ENCODE measurements around the gene ADPRHL1. TPM values are rescaled to one million over a fixed set of nuclear protein-coding genes. Genes with fewer than 3 reads are reported as not detected.
"Not testable (repeated sequence)": the region's sequence is repeated elsewhere in the genome, so short reads cannot be mapped to it uniquely, and the experiment has no call there.

The ADPRHL1 gene
- total RNA-seq, 2 donors from 2014 or later = 0.40 to 0.69 TPM

DNA sequence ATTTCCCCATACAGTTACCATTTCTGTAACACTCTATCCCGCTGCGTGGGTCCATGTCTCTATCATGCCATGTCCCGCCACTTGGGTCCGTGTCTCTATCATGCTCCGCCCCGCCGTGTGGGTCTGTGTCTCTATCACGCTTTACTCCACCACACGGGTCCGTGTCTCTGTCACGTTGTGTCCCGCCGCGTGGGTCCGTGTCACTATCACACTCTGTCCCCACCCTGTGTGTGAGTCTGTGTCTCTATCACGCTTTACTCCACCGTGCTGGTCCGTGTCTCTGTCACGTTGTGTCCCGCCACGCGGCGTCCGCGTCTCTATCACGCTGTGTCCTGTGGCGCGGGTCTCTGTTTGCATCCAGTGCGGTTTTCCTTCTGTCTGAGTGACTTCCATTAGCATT, 11.6 kb downstream of the ADPRHL1 start:
- Mint-ChIP-seq H3K9me3 (peaks cover 3% of the 10 kb centered on the region), H3K27ac (no peak overlapping the region), H3K4me1 (no peaks in the 10 kb centered on the region), H3K27me3 (no peaks in the 10 kb centered on the region), H3K4me3 (no peak overlapping the region), H3K36me3 (ENCODE audit: low read depth) (no peaks in the 10 kb centered on the region)
- no peak for ATAC-seq (replicated peaks)

DNA sequence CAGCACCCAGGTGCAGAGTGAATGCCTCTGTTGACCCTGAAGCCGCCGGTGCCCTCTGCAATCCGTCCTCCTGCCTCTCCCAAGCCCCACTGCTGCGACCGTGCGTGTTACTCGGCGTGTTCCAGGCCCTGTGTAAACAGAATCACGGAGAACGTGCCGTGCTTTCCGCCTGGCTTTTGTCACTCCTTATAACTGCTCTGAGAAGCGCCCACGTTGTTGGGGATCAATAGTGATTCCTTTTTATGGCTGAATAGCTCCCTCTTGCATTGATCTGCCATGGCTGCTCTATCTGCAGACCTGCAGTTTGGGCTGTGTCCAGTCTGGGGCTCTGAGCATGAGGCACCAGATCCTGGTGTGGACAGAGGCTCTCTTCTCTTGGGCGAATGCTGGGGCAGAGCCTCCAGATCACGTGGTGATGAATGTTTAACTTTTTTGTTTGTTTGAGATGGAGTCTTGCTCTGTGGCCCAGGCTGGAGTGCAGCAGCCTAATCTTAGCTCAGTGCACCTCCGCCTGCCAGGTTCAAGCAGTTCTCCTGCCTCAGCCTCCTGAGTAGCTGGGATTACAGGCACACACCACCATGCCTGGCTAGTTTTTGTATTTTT, 15.8 kb downstream of the ADPRHL1 start:
- Mint-ChIP-seq H3K9me3 (no peaks in the 10 kb centered on the region), H3K36me3 (ENCODE audit: low read depth) (no peaks in the 10 kb centered on the region), H3K4me3 (no peak overlapping the region), H3K27ac (no peak overlapping the region), H3K27me3 (no peaks in the 10 kb centered on the region), H3K4me1 (no peaks in the 10 kb centered on the region)
- peak; percentile 32 for ATAC-seq (replicated peaks)

DNA sequence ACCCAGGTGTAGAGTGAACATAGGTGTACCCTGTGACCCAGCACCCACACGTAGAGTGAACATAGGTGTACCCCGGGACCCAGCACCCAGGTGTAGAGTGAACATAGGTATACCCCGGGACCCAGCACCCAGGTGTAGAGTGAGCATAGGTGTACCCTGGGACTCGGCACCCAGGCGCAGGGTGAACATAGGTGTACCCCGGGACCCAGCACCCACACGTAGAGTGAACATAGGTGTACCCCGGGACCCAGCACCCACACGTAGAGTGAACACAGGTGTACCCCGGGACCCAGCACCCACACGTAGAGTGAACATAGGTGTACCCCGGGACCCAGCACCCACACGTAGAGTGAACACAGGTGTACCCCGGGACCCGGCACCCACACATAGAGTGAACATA, 16.4 kb downstream of the ADPRHL1 start:
- not testable (repeated sequence) for H3K9me3 Mint-ChIP-seq; ATAC-seq (replicated peaks); H3K27ac Mint-ChIP-seq; H3K4me3 Mint-ChIP-seq; H3K36me3 Mint-ChIP-seq (ENCODE audit: low read depth); H3K4me1 Mint-ChIP-seq; H3K27me3 Mint-ChIP-seq

DNA sequence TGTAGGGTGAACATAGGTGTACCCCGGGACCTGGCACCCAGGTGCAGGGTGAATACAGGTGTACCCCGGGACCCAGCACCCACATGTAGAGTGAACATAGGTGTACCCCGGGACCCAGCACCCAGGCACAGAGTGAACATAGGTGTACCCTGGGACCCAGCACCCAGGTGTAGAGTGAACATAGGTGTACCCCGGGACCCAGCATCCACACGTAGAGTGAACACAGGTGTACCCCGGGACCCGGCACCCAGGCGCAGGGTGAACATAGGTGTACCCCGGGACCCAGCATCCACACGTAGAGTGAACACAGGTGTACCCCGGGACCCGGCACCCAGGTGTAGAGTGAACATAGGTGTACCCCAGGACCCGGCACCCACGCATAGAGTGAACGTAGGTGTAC, 17.4 kb downstream of the ADPRHL1 start:
- H3K9me3 Mint-ChIP-seq, H3K27me3 Mint-ChIP-seq, H3K27ac Mint-ChIP-seq: not testable (repeated sequence)

DNA sequence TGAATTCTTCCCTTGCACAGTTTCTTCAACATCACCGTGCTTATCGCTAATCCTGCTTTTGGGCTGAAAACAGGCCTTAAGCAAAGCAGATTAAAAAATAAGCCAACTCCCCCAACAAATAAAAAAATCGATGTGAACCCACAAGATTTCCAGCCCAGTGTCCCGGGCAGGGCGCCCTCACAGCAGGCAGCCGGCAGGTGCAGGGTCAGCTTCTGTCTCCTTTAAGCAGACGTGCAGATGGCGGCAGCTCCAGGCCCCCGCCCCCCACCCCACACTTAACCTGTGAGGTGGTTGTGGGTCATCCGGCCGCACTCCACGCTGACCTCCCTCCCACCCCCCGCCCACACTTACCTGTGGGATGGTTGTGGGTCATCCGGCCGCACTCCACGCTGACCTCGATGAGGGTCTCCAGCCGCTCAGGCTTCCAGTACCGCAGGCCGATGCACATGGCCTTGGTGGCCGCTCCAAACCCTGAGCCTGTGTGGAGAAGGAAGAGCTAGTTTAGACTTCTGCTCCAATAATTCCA, 19.8 kb downstream of the ADPRHL1 start:
- ATAC-seq (replicated peaks) = no peak
- Mint-ChIP-seq H3K27ac (no peak overlapping the region), H3K36me3 (ENCODE audit: low read depth) (no peaks in the 10 kb centered on the region), H3K4me3 (no peak overlapping the region), H3K9me3 (no peaks in the 10 kb centered on the region), H3K4me1 (no peaks in the 10 kb centered on the region), H3K27me3 (no peaks in the 10 kb centered on the region)

More for the DNA sequence above, 17.4 kb downstream of the ADPRHL1 start:
- not testable (repeated sequence) for H3K4me3 Mint-ChIP-seq; H3K36me3 Mint-ChIP-seq (ENCODE audit: low read depth); H3K4me1 Mint-ChIP-seq; ATAC-seq (replicated peaks)

DNA sequence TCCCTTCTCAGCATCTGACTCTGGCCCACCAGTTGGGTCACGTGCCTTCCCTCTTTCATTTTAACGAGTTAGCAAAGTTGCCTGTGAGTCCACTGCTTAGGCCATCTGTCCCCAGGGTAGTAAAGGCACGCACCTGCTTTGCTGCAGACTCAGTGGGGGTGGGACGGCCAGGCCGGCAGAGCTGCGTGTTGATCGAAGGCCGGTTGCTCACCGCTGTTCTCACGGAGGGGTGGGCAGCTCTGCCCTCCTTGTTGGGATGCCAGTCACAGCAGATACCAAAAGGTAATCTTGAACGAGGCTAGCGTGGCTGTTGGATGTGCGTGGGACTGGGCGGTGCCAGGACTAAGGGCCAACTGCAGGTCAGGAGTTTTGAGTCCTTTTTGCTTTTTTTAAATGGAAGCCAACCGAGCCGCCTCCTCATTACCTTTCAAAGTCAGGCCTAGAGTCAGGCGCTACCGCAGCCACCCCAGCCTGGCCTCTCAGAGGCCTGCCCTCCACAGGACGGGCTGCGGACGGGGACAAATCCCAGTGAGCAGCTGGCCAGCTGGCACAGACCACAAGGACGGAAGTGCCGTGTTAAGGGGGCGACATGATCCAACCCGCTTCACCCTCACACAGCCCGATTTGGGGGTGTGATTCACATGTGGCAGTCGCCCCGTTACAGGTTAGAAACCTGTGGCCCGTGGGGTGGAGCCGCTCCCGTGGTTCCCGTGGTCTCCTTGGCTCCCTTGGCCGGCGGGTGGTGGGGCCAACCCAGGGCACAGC, 20.6 kb downstream of the ADPRHL1 start:
- no peak for ATAC-seq (replicated peaks)

DNA sequence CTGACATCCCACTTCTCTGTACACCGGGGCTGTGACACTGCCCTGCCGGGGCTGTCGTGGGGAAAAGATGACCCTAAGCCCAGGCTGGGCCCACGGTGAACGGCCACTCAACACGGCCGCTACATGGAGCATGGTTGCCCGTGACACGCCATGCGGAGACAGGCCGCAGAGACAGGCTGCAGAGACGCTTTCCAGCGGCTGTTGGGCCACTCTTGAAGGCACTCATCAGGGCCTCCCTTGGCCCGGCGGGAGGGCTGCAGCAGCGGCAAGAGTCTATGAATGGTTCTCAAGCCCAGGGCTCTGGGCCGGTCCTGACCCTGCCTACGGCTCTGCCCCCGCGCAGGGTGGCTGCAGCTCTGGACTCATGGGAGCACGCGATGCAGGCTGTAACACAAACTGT, 22.1 kb downstream of the ADPRHL1 start:
- Mint-ChIP-seq H3K4me3 (no peak overlapping the region), H3K27ac (no peak overlapping the region), H3K4me1 (no peaks in the 10 kb centered on the region), H3K27me3 (no peaks in the 10 kb centered on the region), H3K9me3 (no peaks in the 10 kb centered on the region), H3K36me3 (ENCODE audit: low read depth) (no peaks in the 10 kb centered on the region)
- ATAC-seq (replicated peaks) = no peak

More for the DNA sequence above, 20.6 kb downstream of the ADPRHL1 start:
- Mint-ChIP-seq H3K4me1 (no peaks in the 10 kb centered on the region), H3K27me3 (no peaks in the 10 kb centered on the region), H3K4me3 (no peak overlapping the region), H3K27ac (no peak overlapping the region), H3K9me3 (no peaks in the 10 kb centered on the region), H3K36me3 (ENCODE audit: low read depth) (no peaks in the 10 kb centered on the region)

DNA sequence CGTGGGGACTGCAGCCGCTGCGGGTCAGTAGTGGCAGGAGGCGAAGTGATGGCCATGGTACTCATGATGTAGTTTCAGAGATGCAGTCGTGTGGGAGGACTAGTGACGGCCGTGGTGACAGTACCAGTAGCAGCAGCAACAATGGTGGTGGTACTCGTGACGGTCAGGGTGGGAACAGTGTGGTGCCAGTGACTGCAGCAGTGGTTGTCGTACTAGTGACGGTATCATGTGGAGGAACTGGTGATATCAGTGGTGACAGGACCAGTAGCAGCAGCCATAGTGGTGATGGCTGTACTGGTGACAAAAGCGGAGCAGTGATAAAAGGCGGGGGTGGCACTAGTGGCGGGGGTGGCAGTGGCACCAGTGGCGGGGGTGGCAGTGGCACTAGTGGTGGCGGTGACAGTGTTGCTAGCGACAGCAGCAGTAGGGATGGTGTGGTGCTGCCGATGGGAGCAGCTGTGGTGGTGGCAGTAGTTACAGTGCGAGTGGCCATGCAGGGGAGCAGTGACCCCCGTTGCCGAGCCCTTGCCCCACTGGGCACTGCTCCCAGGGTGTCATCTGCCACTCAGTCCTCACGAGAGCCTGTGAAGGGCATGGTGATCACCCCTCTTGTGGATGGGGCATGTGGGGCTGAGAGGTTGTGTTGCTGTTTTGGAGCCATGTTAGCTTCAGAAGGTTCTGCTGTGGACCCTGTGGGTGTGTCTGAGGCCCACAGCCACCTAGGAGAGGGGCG, 22.7 kb downstream of the ADPRHL1 start:
- ATAC-seq (replicated peaks) = no peak
- H3K27me3 Mint-ChIP-seq = no peaks in the 10 kb centered on the region
- H3K27ac Mint-ChIP-seq = no peak overlapping the region
- H3K4me3 Mint-ChIP-seq = no peak overlapping the region
- no peaks in the 10 kb centered on the region for H3K4me1 Mint-ChIP-seq
- H3K36me3 Mint-ChIP-seq (ENCODE audit: low read depth) = no peaks in the 10 kb centered on the region
- no peaks in the 10 kb centered on the region for H3K9me3 Mint-ChIP-seq

DNA sequence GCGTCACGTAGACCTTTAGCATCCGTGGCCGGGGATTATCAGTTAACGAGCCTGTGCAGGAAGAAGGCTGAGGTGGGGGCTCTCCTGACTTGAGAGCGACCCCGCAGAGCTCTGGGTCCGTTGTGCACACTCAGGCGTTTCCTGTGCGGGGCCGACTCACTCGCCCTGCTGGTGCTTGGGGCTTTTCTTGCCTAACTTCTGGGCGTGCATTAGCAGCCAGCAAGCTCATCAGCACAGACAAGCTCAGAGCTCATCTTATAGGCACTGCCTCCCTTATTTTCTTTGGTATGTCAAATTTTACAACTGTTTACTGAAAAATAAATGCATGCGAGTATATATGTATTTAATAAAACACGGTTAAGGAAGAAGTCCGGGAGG, 23.7 kb downstream of the ADPRHL1 start:
- Mint-ChIP-seq H3K4me3 (no peak overlapping the region), H3K36me3 (ENCODE audit: low read depth) (no peaks in the 10 kb centered on the region), H3K27me3 (no peaks in the 10 kb centered on the region), H3K4me1 (peaks cover 3% of the 10 kb centered on the region), H3K27ac (no peak overlapping the region), H3K9me3 (no peaks in the 10 kb centered on the region)
- ATAC-seq (replicated peaks) = no peak

DNA sequence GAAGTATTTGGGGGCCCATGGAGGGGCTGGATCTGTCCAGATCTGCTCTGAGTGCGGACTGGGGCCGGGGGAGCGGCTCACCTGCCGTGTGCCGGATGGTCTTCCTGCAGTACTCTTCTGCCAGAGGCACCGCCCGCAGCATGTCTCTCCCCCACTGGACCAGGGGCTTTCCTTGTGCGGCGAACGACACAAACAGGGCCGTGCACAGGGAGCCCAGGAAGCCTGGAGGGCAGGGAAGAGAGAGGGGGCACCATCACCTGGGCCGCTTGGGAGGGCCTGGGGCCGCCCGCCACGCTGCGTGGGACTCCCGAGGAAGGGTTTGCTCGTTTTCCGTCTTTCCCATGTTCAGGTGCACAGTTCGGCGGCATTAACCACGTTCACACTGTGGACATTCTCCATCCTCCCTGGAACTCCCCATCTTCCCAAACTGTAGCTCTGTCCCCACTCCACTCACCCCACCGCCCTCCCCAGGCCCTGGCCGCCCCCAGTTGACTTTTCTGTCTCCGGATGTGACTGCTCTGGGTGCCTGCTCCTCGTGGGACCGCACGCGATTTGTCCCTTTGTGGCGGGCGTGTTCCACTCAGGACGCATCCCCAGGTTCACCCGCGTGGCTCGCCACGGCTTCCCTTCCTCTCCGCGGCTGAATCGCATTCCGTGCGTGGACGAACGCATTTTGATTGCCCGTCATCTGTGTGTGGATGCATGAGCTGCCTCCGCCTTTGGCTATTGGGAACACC, 24.2 kb downstream of the ADPRHL1 start:
- Mint-ChIP-seq H3K4me1 (peaks cover 3% of the 10 kb centered on the region), H3K27me3 (no peaks in the 10 kb centered on the region), H3K27ac (no peak overlapping the region), H3K4me3 (no peak overlapping the region), H3K36me3 (ENCODE audit: low read depth) (no peaks in the 10 kb centered on the region), H3K9me3 (no peaks in the 10 kb centered on the region)
- ATAC-seq (replicated peaks) = no peak

DNA sequence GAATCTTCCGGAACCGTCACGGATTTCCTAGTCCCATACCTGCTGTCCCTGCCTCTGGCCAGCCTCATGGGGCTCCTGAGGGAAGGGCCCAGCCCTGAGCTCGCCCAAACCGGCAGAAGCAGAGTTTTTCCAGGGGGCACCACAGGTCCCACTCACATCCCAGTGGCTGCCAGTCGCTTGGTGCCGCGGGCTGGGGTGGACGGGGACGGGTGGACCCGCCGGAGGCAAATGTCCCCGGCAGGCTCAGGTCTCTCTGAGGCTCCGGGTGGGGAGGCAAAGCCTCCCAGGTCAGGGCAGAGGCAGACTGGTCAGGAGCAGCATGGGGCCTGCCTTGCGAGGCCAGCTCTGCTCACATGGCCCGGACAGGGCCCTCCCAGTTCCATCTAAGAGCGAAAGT, 24.8 kb downstream of the ADPRHL1 start:
- no peaks in the 10 kb centered on the region for H3K36me3 Mint-ChIP-seq (ENCODE audit: low read depth)
- no peaks in the 10 kb centered on the region for H3K9me3 Mint-ChIP-seq
- H3K4me1 Mint-ChIP-seq = peaks cover 3% of the 10 kb centered on the region
- H3K27ac Mint-ChIP-seq = no peak overlapping the region
- no peak overlapping the region for H3K4me3 Mint-ChIP-seq
- no peaks in the 10 kb centered on the region for H3K27me3 Mint-ChIP-seq
- no peak for ATAC-seq (replicated peaks)

DNA sequence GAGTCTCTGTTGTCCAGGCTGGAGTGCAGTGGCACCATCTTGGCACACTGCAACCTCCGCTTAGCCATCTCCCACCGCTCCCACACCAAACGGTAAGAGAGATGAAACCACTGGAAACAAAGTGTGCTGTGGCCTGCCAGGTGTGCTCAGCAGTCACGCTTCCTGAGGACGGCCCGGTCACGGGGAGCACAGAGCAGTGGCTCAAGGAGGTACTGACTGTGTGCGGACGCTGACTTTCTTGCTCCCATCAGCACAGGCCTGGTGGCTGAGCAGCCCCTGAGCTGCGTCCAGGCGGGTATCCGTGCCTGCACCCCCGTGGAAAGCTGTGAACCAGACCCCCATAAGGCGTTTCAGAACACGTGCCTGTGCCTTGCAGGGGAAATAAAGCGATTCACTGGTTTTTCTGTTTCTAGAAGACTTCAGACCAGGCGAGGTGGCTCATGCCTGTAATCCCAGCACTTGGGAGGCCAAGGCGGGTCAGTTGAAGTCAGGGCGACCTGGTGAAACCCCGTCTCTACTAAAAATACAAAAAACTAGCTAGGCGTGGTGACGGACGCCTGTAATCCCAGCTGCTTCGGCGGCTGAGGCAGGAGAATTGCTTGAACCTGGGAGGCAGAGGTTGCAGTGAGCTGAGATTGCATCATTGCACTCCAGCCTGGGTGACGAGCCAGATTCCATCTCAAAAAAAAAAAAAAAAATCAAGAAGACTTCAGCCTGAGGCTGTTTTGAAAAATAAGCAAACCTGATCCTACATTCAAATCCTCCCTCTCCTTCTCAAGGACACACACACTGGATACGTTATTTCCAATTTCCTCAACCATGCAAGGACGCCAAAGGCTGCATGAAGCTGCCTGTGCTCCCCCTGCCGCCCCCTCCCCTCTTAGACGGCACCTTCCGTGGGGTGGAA, 25.5 kb downstream of the ADPRHL1 start:
- peaks cover 3% of the 10 kb centered on the region for H3K4me1 Mint-ChIP-seq
- H3K27ac Mint-ChIP-seq = no peak overlapping the region
- no peaks in the 10 kb centered on the region for H3K9me3 Mint-ChIP-seq
- no peak for ATAC-seq (replicated peaks)
- no peaks in the 10 kb centered on the region for H3K36me3 Mint-ChIP-seq (ENCODE audit: low read depth)
- H3K27me3 Mint-ChIP-seq = no peaks in the 10 kb centered on the region
- H3K4me3 Mint-ChIP-seq = no peak overlapping the region

DNA sequence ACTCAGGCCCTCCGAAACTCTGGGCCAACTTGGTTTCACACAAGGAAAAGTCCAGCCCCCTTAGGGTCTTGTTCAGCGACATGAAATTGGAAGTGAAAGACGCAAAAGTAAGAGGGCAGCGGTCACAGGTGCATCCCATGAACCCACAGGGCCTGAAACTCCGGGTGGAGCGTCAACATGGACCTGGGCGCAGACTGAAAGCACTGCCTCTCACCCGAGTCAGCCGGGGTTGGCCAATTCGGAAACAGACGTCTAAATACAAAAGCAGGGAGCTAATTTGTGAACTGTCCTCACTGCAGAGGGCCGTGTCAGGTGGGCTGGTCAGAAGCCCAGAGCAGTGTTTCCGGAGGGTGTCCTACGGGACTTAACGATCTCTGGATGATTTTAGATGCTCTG, 26.7 kb downstream of the ADPRHL1 start:
- Mint-ChIP-seq H3K36me3 (ENCODE audit: low read depth) (no peaks in the 10 kb centered on the region), H3K27ac (no peak overlapping the region), H3K4me1 (peaks cover 3% of the 10 kb centered on the region), H3K4me3 (no peak overlapping the region), H3K9me3 (no peaks in the 10 kb centered on the region), H3K27me3 (no peaks in the 10 kb centered on the region)
- ATAC-seq (replicated peaks) = no peak

Data from activated T-helper 17 cell treated with anti-CD3 and anti-CD28 coated beads, Interleukin-2, amount 50 U/mL, for 72 hours (primary cell).